HG02840 (cell line): Measurements from ENCODE around the gene LGALS12.
"Not testable (repeated sequence)": the region's sequence is repeated elsewhere in the genome, so short reads cannot be mapped to it uniquely, and the experiment has no call there.

ENCODE experiments used
- ATAC-seq: cut with Tn5 transposase; IDR thresholded peaks from one replicate; pipeline ENCODE4 v1.9.1; 2021; ENCODE audit warnings: mild to moderate bottlenecking, moderate library complexity, moderate number of reproducible peaks; ENCODE audit not compliant: unreplicated experiment, low FRiP score

Gene LGALS12

GRCh38 chr11:63531074-63531792 lies 25.3 kb downstream of the LGALS12 start:
- ATAC-seq: not testable (repeated sequence)

GRCh38 chr11:63532117-63532516 lies 26.2 kb downstream of the LGALS12 start:
- no peak for ATAC-seq

GRCh38 chr11:63532799-63533475 lies 27.1 kb downstream of the LGALS12 start:
- no peak for ATAC-seq

- ATAC-seq: no peak
Observed at GRCh38 chr11:63534076-63534475, 28.2 kb downstream of the LGALS12 start.

- no peak for ATAC-seq
Observed at GRCh38 chr11:63534895-63535461, 29.1 kb downstream of the LGALS12 start.

GRCh38 chr11:63535734-63536133 lies 29.9 kb downstream of the LGALS12 start:
- ATAC-seq: no peak

GRCh38 chr11:63536669-63537292 lies 30.9 kb downstream of the LGALS12 start, which contains the start of gene PLAAT4:
Gene PLAAT4 (plus strand): TSS chr11:63536808. CDS start chr11:63536869, 61 bp downstream.
- no peak for ATAC-seq

GRCh38 chr11:63537293-63538101 lies 31.6 kb downstream of the LGALS12 start:
- no peak for ATAC-seq

- not testable (repeated sequence) for ATAC-seq
Observed at GRCh38 chr11:63542506-63542905, 36.6 kb downstream of the LGALS12 start.

GRCh38 chr11:63543711-63544110 lies 37.8 kb downstream of the LGALS12 start:
- no peak for ATAC-seq

GRCh38 chr11:63547061-63547460 lies 41.2 kb downstream of the LGALS12 start:
- no peak for ATAC-seq

GRCh38 chr11:63548178-63548577 lies 42.3 kb downstream of the LGALS12 start:
- ATAC-seq: no peak

- ATAC-seq: no peak
Observed at GRCh38 chr11:63549411-63549810, 43.5 kb downstream of the LGALS12 start.

GRCh38 chr11:63550156-63550700 lies 44.3 kb downstream of the LGALS12 start:
- not testable (repeated sequence) for ATAC-seq

- ATAC-seq: no peak
Observed at GRCh38 chr11:63551091-63551888, 45.4 kb downstream of the LGALS12 start.

GRCh38 chr11:63551889-63552266 lies 46.0 kb downstream of the LGALS12 start:
- no peak for ATAC-seq

GRCh38 chr11:63552921-63553320 lies 47.0 kb downstream of the LGALS12 start:
- no peak for ATAC-seq

- ATAC-seq: no peak
Observed at GRCh38 chr11:63553759-63554158, 47.9 kb downstream of the LGALS12 start.

- ATAC-seq: no peak
Observed at GRCh38 chr11:63554877-63555223, 49.0 kb downstream of the LGALS12 start.
